ENCODE measurements around the gene CLIC5.

The CLIC5 gene

DNA sequence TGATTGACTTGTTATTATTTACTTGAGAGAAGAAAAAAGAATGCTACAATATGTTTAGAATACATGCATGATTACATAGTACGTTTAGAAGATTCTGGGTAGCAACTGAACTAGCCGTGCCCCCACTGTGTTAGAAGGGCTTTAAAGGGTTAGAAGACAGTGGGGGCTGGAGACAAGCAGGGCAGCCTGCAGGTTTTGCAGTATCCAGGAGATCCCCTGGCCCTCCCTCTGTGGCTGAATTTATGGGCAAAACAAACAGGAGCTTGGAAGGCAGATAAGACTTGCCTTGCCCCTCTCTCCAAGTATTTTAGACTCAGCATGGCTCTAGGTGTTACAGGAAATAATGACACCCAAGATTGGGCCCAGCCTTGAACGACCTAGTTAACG, 179.2 kb downstream of the CLIC5 start:
- DNase-seq: no peak

DNA sequence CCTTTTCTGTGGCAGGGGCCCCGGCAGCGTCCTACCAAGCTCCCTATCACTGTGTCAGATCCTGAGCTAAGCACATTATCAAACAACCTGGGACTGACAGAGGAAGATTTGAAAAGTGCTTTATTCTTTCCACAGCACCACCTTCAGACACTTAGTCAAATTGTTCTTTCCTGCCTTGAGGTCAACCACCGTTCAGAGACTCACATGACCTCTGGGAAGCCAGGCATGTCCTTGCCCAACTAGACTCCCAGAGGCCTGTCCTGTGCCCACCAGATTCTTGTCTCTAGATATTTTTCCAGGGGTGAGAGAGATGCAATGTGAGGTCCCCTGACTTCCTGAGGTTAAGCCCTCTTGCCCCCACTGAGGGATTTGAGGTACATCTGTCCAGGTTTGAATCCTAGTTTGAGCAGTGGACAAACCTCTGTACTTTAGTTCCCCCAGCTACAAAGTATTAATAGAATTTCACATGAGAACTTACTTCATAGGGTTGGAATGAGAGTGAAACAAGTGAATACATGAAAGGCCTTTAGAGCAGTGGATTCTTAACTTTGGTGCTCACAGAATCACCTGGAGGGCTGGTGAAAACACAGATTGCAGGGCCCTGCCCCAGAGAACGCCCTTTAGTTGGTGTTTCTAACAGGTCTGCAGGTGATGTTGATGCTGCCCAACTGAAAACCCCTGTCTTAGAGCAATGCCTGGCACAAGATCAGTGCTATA, 179.8 kb downstream of the CLIC5 start:
- no peak for DNase-seq

DNA sequence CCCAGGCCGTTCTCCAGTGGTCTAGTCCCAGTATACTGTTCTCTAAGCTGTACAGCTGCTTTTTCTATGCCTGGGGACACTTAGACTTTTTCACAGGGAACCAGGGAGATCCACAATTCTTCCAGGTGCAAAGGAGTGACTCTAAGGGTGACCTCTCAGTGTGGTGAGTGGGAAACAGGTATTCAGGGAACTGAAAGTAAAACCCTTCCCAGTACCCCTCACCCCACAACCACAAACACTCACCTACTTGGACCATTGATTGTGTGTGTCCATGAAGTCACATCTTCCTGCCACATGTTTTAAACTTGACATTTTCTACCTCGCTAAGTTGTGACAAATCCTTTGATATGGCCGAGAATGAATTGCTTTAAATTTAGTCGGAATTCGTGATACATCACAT, 183.6 kb downstream of the CLIC5 start:
- DNase-seq: no peak
